Astrocyte (in vitro differentiated cells and primary cell): ENCODE data around the gene FRMD5. TPM values are rescaled to one million over a fixed set of nuclear protein-coding genes. Genes with fewer than 3 reads are reported as not detected.

Source experiments
- DNase-seq: peaks from one replicate; pipeline ENCODE4 v3.0.0-alpha.2; 2010; ENCODE audit warnings: low read depth
- FAIRE-seq: peaks from 2 replicates; lab custom pipeline; 2011; peaks lifted over from hg19 to GRCh38; lab: Jason Lieb, UNC
- H2AFZ ChIP-seq: 2 replicates; pipeline ENCODE4 v1.6.0; 2012; ENCODE audit warnings: low read depth, low read length, inconsistent platforms
- H3K27ac ChIP-seq: 2 replicates; pipeline ENCODE4 v1.5.1; 2011; ENCODE audit warnings: low read depth, low read length, inconsistent platforms
- H3K27me3 ChIP-seq: 2 replicates; pipeline ENCODE4 v1.6.0; 2011; ENCODE audit warnings: low read length, inconsistent platforms; ENCODE audit not compliant: insufficient read depth
- H3K36me3 ChIP-seq: 2 replicates; pipeline ENCODE4 v1.5.1; 2011; ENCODE audit warnings: low read length, inconsistent platforms; ENCODE audit not compliant: insufficient read depth
- H3K4me1 ChIP-seq: 2 replicates; pipeline ENCODE4 v1.5.1; 2011; ENCODE audit warnings: low read length, inconsistent platforms; ENCODE audit not compliant: insufficient read depth
- H3K4me2 ChIP-seq: 2 replicates; pipeline ENCODE4 v1.6.0; 2012; ENCODE audit warnings: low read length, inconsistent platforms
- H3K4me3 ChIP-seq: 2 replicates; pipeline ENCODE4 v1.5.1; 2011; ENCODE audit warnings: low read depth, mild to moderate bottlenecking, low read length, inconsistent platforms; ENCODE audit not compliant: insufficient read depth
- H3K79me2 ChIP-seq: 2 replicates; pipeline ENCODE4 v1.6.0; 2012; ENCODE audit warnings: mild to moderate bottlenecking, low read length, inconsistent platforms; ENCODE audit not compliant: insufficient read depth
- H3K9ac ChIP-seq: 2 replicates; pipeline ENCODE4 v1.6.0; 2012; ENCODE audit warnings: mild to moderate bottlenecking, low read length, inconsistent platforms
- H3K9me3 ChIP-seq: 2 replicates; pipeline ENCODE4 v1.5.1; 2012; ENCODE audit warnings: low read depth, mild to moderate bottlenecking, low read length, inconsistent platforms; ENCODE audit not compliant: insufficient read depth
- H4K20me1 ChIP-seq: 2 replicates; pipeline ENCODE4 v1.6.0; 2012; ENCODE audit warnings: low read length, inconsistent platforms; ENCODE audit not compliant: insufficient read depth
- H3K27ac Mint-ChIP-seq: one replicate; pipeline ENCODE4 v1.8.0; 2021; ENCODE audit warnings: mild to moderate bottlenecking, mixed read lengths; ENCODE audit not compliant: unreplicated experiment
- H3K27me3 Mint-ChIP-seq: one replicate; pipeline ENCODE4 v1.8.0; 2021; ENCODE audit warnings: low read depth, mixed read lengths; ENCODE audit not compliant: unreplicated experiment
- H3K36me3 Mint-ChIP-seq: one replicate; pipeline ENCODE4 v1.8.0; 2021; ENCODE audit warnings: low read depth, mixed read lengths; ENCODE audit not compliant: unreplicated experiment
- H3K4me1 Mint-ChIP-seq: one replicate; pipeline ENCODE4 v1.8.0; 2021; ENCODE audit warnings: low read depth, mixed read lengths; ENCODE audit not compliant: unreplicated experiment
- H3K4me3 Mint-ChIP-seq: one replicate; pipeline ENCODE4 v1.8.0; 2021; ENCODE audit warnings: mild to moderate bottlenecking, moderate library complexity, mixed read lengths; ENCODE audit not compliant: unreplicated experiment
- H3K9me3 Mint-ChIP-seq: one replicate; pipeline ENCODE4 v1.8.0; 2021; ENCODE audit warnings: mild to moderate bottlenecking, mixed read lengths; ENCODE audit not compliant: unreplicated experiment
- EZH2 ChIP-seq: IDR thresholded peaks from 2 replicates; pipeline ENCODE4 v1.6.1; 2012; ENCODE audit warnings: mild to moderate bottlenecking, low read length, inconsistent platforms; ENCODE audit not compliant: insufficient read depth
- total RNA-seq: library from RNA; stranded (reverse); gene quantifications from 2 replicates; pipeline ENCODE4 v1.2.1, GENCODE V29; 2021
- TF ChIP-seq, protein P1 (sequence below): IDR thresholded peaks from 2 replicates; pipeline ENCODE4 v1.5.1; 2011; ENCODE audit warnings: low read depth, mild to moderate bottlenecking, inconsistent platforms, low read length, moderate library complexity; ENCODE audit not compliant: insufficient read depth

FRMD5 gene
- total RNA-seq, 1 donor from 2014 or later = 19.6 TPM

DNA sequence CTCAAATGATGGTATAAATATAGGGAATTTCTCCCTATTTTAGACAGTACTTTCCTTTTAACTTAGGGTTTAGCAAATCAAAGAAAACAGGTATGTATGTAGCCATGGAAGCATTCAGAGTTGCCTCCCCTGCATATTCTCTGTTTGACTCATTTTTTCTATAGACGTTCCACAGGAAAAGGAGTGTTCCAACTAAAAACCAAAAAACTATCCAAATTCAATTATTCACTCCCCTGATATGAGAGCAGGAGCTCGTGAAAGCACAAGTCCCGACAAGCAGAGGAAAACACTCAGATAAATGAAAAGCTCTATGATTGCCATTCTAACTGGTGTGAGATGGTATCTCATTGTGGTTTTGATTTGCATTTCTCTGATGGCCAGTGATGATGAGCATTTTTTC, 119.5 kb downstream of the FRMD5 start:
- no peaks in the 10 kb centered on the region for H3K27me3 Mint-ChIP-seq
- no peak for TF ChIP-seq EZH2
- TF ChIP-seq, protein P1, sequence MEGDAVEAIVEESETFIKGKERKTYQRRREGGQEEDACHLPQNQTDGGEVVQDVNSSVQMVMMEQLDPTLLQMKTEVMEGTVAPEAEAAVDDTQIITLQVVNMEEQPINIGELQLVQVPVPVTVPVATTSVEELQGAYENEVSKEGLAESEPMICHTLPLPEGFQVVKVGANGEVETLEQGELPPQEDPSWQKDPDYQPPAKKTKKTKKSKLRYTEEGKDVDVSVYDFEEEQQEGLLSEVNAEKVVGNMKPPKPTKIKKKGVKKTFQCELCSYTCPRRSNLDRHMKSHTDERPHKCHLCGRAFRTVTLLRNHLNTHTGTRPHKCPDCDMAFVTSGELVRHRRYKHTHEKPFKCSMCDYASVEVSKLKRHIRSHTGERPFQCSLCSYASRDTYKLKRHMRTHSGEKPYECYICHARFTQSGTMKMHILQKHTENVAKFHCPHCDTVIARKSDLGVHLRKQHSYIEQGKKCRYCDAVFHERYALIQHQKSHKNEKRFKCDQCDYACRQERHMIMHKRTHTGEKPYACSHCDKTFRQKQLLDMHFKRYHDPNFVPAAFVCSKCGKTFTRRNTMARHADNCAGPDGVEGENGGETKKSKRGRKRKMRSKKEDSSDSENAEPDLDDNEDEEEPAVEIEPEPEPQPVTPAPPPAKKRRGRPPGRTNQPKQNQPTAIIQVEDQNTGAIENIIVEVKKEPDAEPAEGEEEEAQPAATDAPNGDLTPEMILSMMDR = no peak
- H3K4me1 ChIP-seq = peaks cover 6% of the 10 kb centered on the region
- no peak overlapping the region for H3K27ac ChIP-seq
- no peak overlapping the region for H3K4me3 ChIP-seq
- no peak overlapping the region for H2AFZ ChIP-seq
- H3K36me3 Mint-ChIP-seq = peaks cover 19% of the 10 kb centered on the region
- peaks cover 10% of the 10 kb centered on the region for H3K9me3 Mint-ChIP-seq
- H3K4me3 Mint-ChIP-seq = peak overlapping the region; percentile 22
- H3K9ac ChIP-seq = no peak overlapping the region
- H3K27me3 ChIP-seq = no peaks in the 10 kb centered on the region
- H3K79me2 ChIP-seq = peaks cover 66% of the 10 kb centered on the region
- H3K36me3 ChIP-seq = no peaks in the 10 kb centered on the region
- no peaks in the 10 kb centered on the region for H3K9me3 ChIP-seq
- H4K20me1 ChIP-seq = peaks cover 5% of the 10 kb centered on the region
- H3K4me2 ChIP-seq = peak overlapping the region; percentile 36
- peak; percentile 89 for DNase-seq
- peak; percentile 13 for FAIRE-seq
- no peak overlapping the region for H3K27ac Mint-ChIP-seq
- peaks cover 13% of the 10 kb centered on the region for H3K4me1 Mint-ChIP-seq

DNA sequence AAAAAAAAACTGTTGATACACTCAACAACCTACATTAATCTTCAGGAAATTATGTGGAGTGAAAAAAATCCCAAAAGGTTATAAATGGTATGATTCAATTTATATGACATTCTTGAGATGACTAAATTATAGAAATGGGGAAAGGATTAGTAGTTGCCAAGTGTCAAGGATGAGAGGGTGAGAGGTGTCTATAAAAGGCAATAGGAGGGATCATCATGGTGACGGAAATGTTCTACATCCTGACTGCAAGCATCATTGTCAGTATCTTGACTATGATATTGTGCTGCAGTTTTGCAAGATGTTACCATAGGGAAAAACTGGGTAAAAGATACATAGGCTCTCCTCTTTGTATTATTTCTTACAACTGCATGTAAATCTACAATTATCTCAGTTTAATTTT, 125.6 kb downstream of the FRMD5 start:
- H3K4me3 ChIP-seq = no peak overlapping the region
- no peaks in the 10 kb centered on the region for H3K9me3 ChIP-seq
- Mint-ChIP-seq H3K27me3 (no peaks in the 10 kb centered on the region), H3K9me3 (no peaks in the 10 kb centered on the region), H3K4me1 (peaks cover 5% of the 10 kb centered on the region), H3K4me3 (no peak overlapping the region), H3K36me3 (peaks cover 4% of the 10 kb centered on the region), H3K27ac (no peak overlapping the region)
- no peak overlapping the region for H3K4me2 ChIP-seq
- H3K36me3 ChIP-seq = no peaks in the 10 kb centered on the region
- H2AFZ ChIP-seq = no peak overlapping the region
- no peak overlapping the region for H3K9ac ChIP-seq
- DNase-seq = no peak
- H4K20me1 ChIP-seq = peaks cover 6% of the 10 kb centered on the region
- H3K79me2 ChIP-seq = peaks cover 72% of the 10 kb centered on the region
- TF ChIP-seq, protein P1 = no peak
- no peak for TF ChIP-seq EZH2
- no peaks in the 10 kb centered on the region for H3K27me3 ChIP-seq
- FAIRE-seq = no peak
- H3K4me1 ChIP-seq = no peaks in the 10 kb centered on the region
- H3K27ac ChIP-seq = no peak overlapping the region

DNA sequence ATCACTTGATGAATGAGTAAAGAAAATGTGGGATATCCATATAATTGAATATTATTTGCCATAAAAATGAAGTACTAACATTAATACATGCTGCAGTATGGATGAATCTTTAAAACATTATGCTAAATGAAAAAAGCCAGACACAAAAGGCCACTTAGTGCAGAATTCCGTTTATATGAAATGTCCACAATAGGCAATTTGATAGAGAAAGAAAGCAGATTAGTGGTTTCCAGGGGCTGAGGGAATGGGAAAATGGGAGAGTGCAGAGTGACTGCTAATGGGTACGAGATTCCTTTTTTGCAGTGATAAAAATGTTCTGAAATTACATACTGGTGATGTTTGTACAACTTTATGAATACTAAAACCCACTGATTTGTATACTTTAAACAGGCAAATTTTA, 126.7 kb downstream of the FRMD5 start:
- Histone ChIP-seq H3K27me3 (no peaks in the 10 kb centered on the region), H2AFZ (no peak overlapping the region), H3K4me2 (no peak overlapping the region), H3K36me3 (no peaks in the 10 kb centered on the region), H3K27ac (no peak overlapping the region), H3K4me3 (no peak overlapping the region), H3K4me1 (no peaks in the 10 kb centered on the region), H3K79me2 (peaks cover 74% of the 10 kb centered on the region), H4K20me1 (peaks cover 11% of the 10 kb centered on the region), H3K9me3 (no peaks in the 10 kb centered on the region), H3K9ac (no peak overlapping the region)
- TF ChIP-seq, protein P1 = no peak
- TF ChIP-seq EZH2 = no peak
- Mint-ChIP-seq H3K4me1 (peaks cover 5% of the 10 kb centered on the region), H3K27me3 (no peaks in the 10 kb centered on the region), H3K27ac (no peak overlapping the region), H3K9me3 (no peaks in the 10 kb centered on the region), H3K4me3 (no peak overlapping the region), H3K36me3 (peaks cover 4% of the 10 kb centered on the region)
- peak; percentile 69 for FAIRE-seq
- no peak for DNase-seq
